Body of pancreas (tissue), 4 donors: Measurements from ENCODE around the gene LDB2. TPM values are rescaled to one million over a fixed set of nuclear protein-coding genes. Genes with fewer than 3 reads are reported as not detected.

Experiments used
- ATAC-seq: fragments of 150-250 bp; one replicate; pipeline ENCODE4 v1.9.1; 2016
- DNase-seq, 4 donors: peaks; one replicate each; pipeline ENCODE4 v3.0.0-alpha.2; 2019
- H3K27ac ChIP-seq, 4 donors: fragments of 200-600 bp; sonication (generic); 1 replicate in 3 of 4; 2 replicates in 1 of 4; pipeline versions ENCODE4 v1.5.1 to v1.6.1; 2016 to 2019; ENCODE audit warnings: mild to moderate bottlenecking in 1 of 4, mixed read lengths in 1 of 4, moderate library complexity in 1 of 4
- H3K27me3 ChIP-seq, 2 donors: fragments of 200-600 bp; sonication (generic); one replicate each; pipeline ENCODE4 v1.6.0; 2016; ENCODE audit warnings: mild to moderate bottlenecking in 1 of 2
- H3K36me3 ChIP-seq, 2 donors: fragments of 200-600 bp; sonication (generic); replicated peaks in 1 of 2; 2 replicates each; pipeline ENCODE4 v1.5.1; 2016; ENCODE audit warnings: low read depth in 2 of 2; ENCODE audit not compliant: insufficient read depth in 1 of 2
- H3K4me1 ChIP-seq: fragments of 200-600 bp; sonication (generic); one replicate; pipeline ENCODE4 v1.6.0; 2016
- H3K4me3 ChIP-seq, 2 donors: fragments of 200-600 bp; sonication (generic); 1 replicate in 1 of 2; 2 replicates in 1 of 2; pipeline ENCODE4 v1.5.1; 2016 to 2019
- H3K9me3 ChIP-seq, 3 donors: fragments of 200-600 bp; sonication (generic); 1 replicate in 2 of 3; 2 replicates in 1 of 3; pipeline ENCODE4 v1.5.1; 2016
- POLR2A ChIP-seq, 3 donors: fragments of 450-650 bp; IDR thresholded peaks; one replicate each; pipeline ENCODE4 v1.6.1; 2016; ENCODE audit warnings: antibody characterized with exemption in 3 of 3, mild to moderate bottlenecking in 2 of 3
- WGBS, 2 donors: methylation state at CpG; one replicate each; pipeline ENCODE4 v1.1.5; 2017; 5-methylcytosine and 5-hydroxymethylcytosine counted together
- intact Hi-C: fragments of 100-400 bp; cut with DNase I; formaldehyde crosslinking; loops from one replicate; pipeline ENCODE4 v1.15.1; 2023
- total RNA-seq, 2 donors: library from RNA; depleted of rRNA; stranded (reverse); fragments of >200 nt; gene quantifications; one replicate each; pipeline ENCODE4 v1.1.0, GENCODE V29; 2016
- TF ChIP-seq, protein P1 (sequence below), 7 experiments: fragments of 450-650 bp in 4 of 7; fragments of 200-600 bp in 3 of 7; sonication (generic) in 3 of 7; IDR thresholded peaks; one replicate each; pipeline ENCODE4 v1.5.1; 2016 to 2019; ENCODE audit warnings: antibody characterized with exemption in 7 of 7

LDB2 gene
- total RNA-seq, 2 donors from 2014 or later: 14.8 to 16.5 TPM

DNA sequence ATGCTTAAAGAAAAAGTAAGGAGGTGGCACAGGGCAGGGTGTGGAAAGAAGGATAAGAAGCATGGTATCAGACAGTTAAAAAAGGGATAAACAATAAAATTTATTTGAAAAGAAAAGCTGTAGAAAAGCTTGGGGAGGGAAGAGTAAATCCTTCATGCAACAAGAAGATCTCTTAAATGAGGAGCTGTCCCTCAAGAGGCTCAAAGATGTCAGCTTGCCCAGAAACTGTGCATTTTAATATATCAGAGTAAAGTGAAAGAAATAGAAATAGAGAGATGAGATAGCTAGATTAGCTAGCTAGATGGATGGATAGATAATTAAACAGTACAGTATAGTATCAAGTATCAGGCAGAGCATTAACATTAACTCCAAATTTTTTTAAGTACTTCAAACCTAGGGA, 170.3 kb downstream of the LDB2 start:
- DNase-seq: no peak
- Histone ChIP-seq H3K36me3 (no peaks in the 10 kb centered on the region), H3K27ac (no peak overlapping the region), H3K27me3 (no peaks in the 10 kb centered on the region), H3K4me3 (no peak overlapping the region), H3K4me1 (no peaks in the 10 kb centered on the region), H3K9me3 (no peaks in the 10 kb centered on the region)
- no peak for TF ChIP-seq POLR2A (IDR thresholded peaks at IDR 0.05)
- TF ChIP-seq, protein P1, sequence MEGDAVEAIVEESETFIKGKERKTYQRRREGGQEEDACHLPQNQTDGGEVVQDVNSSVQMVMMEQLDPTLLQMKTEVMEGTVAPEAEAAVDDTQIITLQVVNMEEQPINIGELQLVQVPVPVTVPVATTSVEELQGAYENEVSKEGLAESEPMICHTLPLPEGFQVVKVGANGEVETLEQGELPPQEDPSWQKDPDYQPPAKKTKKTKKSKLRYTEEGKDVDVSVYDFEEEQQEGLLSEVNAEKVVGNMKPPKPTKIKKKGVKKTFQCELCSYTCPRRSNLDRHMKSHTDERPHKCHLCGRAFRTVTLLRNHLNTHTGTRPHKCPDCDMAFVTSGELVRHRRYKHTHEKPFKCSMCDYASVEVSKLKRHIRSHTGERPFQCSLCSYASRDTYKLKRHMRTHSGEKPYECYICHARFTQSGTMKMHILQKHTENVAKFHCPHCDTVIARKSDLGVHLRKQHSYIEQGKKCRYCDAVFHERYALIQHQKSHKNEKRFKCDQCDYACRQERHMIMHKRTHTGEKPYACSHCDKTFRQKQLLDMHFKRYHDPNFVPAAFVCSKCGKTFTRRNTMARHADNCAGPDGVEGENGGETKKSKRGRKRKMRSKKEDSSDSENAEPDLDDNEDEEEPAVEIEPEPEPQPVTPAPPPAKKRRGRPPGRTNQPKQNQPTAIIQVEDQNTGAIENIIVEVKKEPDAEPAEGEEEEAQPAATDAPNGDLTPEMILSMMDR (IDR thresholded peaks at IDR 0.05): no peak
- intact Hi-C loops: no loop called here
- no peak for ATAC-seq

DNA sequence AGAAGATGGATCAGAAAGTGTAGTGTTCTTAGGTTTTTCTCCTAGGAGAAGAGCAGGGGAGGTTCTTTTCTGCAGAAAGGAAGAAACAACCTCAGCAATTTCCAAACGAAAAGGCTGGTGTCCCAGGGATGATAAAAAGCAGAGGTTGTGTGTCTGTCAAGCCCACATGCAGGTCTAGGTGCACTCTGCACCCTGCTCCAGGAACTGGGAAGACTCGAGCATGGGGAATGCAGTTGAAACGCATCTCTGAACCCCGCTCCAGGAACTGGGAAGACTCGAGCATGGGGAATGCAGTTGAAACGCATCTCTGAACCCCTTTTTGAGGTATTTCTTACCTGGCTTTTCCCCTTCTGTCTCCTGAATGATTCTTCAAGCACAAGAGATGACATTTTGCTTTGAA, 171.2 kb downstream of the LDB2 start:
- H3K4me3 ChIP-seq: no peak overlapping the region
- intact Hi-C loops: no loop called here
- WGBS, 2 donors: 54 to 56% methylated on average over 6 of the region's 6 CpGs
- ATAC-seq (no peak), DNase-seq (no peak)
- H3K36me3 ChIP-seq: no peaks in the 10 kb centered on the region
- no peak overlapping the region for H3K27ac ChIP-seq
- no peaks in the 10 kb centered on the region for H3K27me3 ChIP-seq
- TF ChIP-seq, protein P1 (IDR thresholded peaks at IDR 0.05): no peak
- TF ChIP-seq POLR2A (IDR thresholded peaks at IDR 0.05): no peak
- H3K4me1 ChIP-seq: peaks cover 2% of the 10 kb centered on the region
- H3K9me3 ChIP-seq: no peaks in the 10 kb centered on the region

DNA sequence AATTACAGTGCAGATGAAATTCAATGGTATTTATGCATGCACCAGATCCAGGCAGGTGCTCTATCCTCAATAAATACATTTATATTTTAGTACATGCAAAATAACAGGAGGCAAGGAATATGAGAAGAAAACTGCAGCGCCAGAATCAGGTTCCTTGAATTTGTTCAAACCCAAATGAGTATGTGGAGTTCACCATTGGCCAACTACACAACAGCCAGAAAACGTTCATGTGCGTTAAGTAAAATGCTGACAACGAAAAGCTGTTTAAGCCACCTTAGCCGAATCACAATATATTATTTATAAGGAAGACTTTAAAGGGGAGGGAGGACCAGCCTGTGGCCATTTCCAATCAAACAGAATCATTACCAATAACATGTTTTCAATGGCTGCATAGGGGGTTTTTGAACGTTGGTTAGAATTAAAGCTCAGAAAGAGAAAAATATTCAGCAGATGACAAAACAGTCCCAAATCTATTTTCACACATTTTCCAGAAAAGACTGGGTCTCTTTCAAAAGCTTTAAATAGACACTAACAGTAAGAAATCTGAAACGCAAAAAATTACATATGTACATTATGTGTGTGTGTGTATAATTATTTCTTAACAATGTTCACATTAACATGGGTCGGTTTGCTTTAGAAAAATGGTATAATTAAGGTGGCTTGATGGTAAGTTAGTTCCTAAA, 171.9 kb downstream of the LDB2 start:
- WGBS, 2 donors: 68 to 75% methylated on average over 8 of the region's 8 CpGs
- TF ChIP-seq POLR2A (IDR thresholded peaks at IDR 0.05): no peak
- TF ChIP-seq, protein P1 (IDR thresholded peaks at IDR 0.05): no peak
- DNase-seq (no peak), ATAC-seq (no peak)
- no peak overlapping the region for H3K27ac ChIP-seq
- H3K36me3 ChIP-seq: no peaks in the 10 kb centered on the region
- intact Hi-C loops: no loop called here
- no peaks in the 10 kb centered on the region for H3K27me3 ChIP-seq
- H3K4me3 ChIP-seq: no peak overlapping the region
- no peaks in the 10 kb centered on the region for H3K9me3 ChIP-seq
- peaks cover 9% of the 10 kb centered on the region for H3K4me1 ChIP-seq

DNA sequence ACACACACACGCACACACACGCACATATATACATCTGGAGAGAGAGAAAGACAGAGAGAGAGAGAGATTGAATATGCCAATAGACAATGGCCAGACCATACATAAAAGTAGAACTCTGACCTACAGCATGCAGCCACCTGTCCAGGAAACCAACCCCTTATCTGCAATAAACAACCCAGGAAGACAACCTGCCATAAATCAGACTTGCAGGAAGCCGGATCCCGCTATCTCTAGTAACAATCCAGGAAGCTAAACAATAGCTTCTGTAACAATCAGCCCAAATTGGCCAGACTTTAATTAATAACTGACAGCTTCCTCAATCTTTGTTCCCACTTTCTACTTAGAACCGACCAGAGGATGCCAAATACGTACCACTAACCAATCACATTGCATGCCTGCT, 173.2 kb downstream of the LDB2 start:
- Histone ChIP-seq H3K36me3 (no peaks in the 10 kb centered on the region), H3K9me3 (no peaks in the 10 kb centered on the region), H3K27me3 (no peaks in the 10 kb centered on the region), H3K4me3 (no peak overlapping the region), H3K27ac (no peak overlapping the region), H3K4me1 (peaks cover 10% of the 10 kb centered on the region)
- whole genome bisulfite sequencing, 2 donors: 63 to 72% methylated on average over 6 of the region's 6 CpGs
- intact Hi-C loops: no loop called here
- DNase-seq (no peak), ATAC-seq (no peak)
- no peak for TF ChIP-seq POLR2A (IDR thresholded peaks at IDR 0.05)
- TF ChIP-seq, protein P1 (IDR thresholded peaks at IDR 0.05): no peak

DNA sequence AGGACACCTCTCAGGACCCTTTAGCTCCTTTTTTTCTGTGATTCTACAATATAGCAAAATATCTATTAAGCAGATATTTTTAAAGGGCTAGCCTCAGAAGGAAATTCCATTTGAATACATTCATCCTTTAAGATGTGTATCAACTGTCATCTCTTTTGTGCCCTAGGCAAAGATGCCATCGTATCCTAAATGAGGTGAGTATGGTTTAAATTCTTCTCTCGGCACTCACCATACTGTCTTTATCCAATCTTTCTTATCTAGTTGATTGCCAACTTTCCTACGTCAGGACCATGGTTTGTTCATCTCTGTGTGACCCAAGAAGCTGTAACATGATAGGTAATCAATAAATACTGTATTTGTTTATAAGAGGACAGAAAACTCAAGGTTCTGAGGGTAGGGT, 176.0 kb downstream of the LDB2 start:
- H3K27ac ChIP-seq: no peak overlapping the region
- no peaks in the 10 kb centered on the region for H3K9me3 ChIP-seq
- intact Hi-C loops: no loop called here
- H3K4me3 ChIP-seq: no peak overlapping the region
- DNase-seq (no peak), ATAC-seq (no peak)
- WGBS, 2 donors: 50 to 69% methylated on average over 3 of the region's 3 CpGs
- peaks cover 10% of the 10 kb centered on the region for H3K4me1 ChIP-seq
- no peaks in the 10 kb centered on the region for H3K36me3 ChIP-seq
- TF ChIP-seq, protein P1 (IDR thresholded peaks at IDR 0.05): no peak
- no peak for TF ChIP-seq POLR2A (IDR thresholded peaks at IDR 0.05)
- no peaks in the 10 kb centered on the region for H3K27me3 ChIP-seq
